ENCODE results near the gene MILR1.

GRCh38 chr17:64428406-64428805, 20.5 kb upstream of the MILR1 start:
- TF ChIP-seq POLR2AphosphoS5 (IDR thresholded peaks at IDR 0.05; ENCODE audit: low read depth, low read length) (no peak), POLR2A (IDR thresholded peaks at IDR 0.05; ENCODE audit: low read depth, low read length) (no peak), TAF1 (IDR thresholded peaks at IDR 0.05; ENCODE audit: borderline replicate concordance, low read depth, low read length) (no peak)
